ENCODE measurements around the gene DPPA5.

DNA sequence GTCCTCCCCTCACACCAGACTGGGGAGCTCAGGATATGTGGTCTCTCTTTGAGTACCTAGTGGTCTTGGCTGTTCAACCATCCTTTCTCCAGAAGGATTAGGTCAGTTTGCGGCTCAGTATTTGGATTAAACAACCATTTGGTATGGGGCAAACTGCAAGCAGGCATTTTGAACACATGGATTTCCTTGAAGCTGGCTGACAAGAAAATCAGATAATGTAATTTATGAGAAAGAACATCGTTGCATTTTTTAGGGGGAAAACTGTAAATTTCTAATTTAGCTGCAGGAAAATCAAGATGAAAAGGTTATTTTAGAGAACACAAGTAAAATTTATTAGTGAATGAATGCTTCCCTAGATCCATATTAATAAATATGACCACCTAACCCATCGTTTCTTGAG is 25.3 kb downstream of the DPPA5 start:
- TF ChIP-seq, protein P1, sequence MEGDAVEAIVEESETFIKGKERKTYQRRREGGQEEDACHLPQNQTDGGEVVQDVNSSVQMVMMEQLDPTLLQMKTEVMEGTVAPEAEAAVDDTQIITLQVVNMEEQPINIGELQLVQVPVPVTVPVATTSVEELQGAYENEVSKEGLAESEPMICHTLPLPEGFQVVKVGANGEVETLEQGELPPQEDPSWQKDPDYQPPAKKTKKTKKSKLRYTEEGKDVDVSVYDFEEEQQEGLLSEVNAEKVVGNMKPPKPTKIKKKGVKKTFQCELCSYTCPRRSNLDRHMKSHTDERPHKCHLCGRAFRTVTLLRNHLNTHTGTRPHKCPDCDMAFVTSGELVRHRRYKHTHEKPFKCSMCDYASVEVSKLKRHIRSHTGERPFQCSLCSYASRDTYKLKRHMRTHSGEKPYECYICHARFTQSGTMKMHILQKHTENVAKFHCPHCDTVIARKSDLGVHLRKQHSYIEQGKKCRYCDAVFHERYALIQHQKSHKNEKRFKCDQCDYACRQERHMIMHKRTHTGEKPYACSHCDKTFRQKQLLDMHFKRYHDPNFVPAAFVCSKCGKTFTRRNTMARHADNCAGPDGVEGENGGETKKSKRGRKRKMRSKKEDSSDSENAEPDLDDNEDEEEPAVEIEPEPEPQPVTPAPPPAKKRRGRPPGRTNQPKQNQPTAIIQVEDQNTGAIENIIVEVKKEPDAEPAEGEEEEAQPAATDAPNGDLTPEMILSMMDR (IDR thresholded peaks at IDR 0.05 in 2 of 3, conservative IDR thresholded peaks at IDR 0.05 in 1 of 3; ENCODE audit: insufficient read depth in 2 of 3, low read depth in 1 of 3, low read length in 3 of 3) = no peak
- TF ChIP-seq EP300 (IDR thresholded peaks at IDR 0.05; ENCODE audit: low read length) (no peak), SNIP1 (IDR thresholded peaks at IDR 0.05; ENCODE audit: low read depth) (no peak), POLR2A (conservative IDR thresholded peaks at IDR 0.05) (no peak), ZNF274 (IDR thresholded peaks at IDR 0.05; ENCODE audit: borderline replicate concordance, low read depth, low read length) (no peak), POLR2AphosphoS5 (IDR thresholded peaks at IDR 0.05; ENCODE audit: control insufficient read depth, insufficient read depth, low read depth, low read length) (no peak), HDAC2 (IDR thresholded peaks at IDR 0.05) (no peak), NFE2 (IDR thresholded peaks at IDR 0.05; ENCODE audit: low read depth) (no peak)
- TF ChIP-seq, protein P2, sequence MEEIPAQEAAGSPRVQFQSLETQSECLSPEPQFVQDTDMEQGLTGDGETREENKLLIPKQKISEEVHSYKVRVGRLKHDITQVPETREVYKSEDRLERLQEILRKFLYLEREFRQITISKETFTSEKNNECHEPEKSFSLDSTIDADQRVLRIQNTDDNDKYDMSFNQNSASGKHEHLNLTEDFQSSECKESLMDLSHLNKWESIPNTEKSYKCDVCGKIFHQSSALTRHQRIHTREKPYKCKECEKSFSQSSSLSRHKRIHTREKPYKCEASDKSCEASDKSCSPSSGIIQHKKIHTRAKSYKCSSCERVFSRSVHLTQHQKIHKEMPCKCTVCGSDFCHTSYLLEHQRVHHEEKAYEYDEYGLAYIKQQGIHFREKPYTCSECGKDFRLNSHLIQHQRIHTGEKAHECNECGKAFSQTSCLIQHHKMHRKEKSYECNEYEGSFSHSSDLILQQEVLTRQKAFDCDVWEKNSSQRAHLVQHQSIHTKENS (CRISPR knock-in tag; IDR thresholded peaks at IDR 0.05) = no peak
- TF ChIP-seq, protein P3, sequence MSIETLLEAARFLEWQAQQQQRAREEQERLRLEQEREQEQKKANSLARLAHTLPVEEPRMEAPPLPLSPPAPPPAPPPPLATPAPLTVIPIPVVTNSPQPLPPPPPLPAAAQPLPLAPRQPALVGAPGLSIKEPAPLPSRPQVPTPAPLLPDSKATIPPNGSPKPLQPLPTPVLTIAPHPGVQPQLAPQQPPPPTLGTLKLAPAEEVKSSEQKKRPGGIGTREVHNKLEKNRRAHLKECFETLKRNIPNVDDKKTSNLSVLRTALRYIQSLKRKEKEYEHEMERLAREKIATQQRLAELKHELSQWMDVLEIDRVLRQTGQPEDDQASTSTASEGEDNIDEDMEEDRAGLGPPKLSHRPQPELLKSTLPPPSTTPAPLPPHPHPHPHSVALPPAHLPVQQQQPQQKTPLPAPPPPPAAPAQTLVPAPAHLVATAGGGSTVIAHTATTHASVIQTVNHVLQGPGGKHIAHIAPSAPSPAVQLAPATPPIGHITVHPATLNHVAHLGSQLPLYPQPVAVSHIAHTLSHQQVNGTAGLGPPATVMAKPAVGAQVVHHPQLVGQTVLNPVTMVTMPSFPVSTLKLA (conservative IDR thresholded peaks at IDR 0.05) = no peak
- TF ChIP-seq, protein P4, sequence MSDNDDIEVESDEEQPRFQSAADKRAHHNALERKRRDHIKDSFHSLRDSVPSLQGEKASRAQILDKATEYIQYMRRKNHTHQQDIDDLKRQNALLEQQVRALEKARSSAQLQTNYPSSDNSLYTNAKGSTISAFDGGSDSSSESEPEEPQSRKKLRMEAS (CRISPR knock-in tag; IDR thresholded peaks at IDR 0.05) = no peak
- TF ChIP-seq, protein P5, sequence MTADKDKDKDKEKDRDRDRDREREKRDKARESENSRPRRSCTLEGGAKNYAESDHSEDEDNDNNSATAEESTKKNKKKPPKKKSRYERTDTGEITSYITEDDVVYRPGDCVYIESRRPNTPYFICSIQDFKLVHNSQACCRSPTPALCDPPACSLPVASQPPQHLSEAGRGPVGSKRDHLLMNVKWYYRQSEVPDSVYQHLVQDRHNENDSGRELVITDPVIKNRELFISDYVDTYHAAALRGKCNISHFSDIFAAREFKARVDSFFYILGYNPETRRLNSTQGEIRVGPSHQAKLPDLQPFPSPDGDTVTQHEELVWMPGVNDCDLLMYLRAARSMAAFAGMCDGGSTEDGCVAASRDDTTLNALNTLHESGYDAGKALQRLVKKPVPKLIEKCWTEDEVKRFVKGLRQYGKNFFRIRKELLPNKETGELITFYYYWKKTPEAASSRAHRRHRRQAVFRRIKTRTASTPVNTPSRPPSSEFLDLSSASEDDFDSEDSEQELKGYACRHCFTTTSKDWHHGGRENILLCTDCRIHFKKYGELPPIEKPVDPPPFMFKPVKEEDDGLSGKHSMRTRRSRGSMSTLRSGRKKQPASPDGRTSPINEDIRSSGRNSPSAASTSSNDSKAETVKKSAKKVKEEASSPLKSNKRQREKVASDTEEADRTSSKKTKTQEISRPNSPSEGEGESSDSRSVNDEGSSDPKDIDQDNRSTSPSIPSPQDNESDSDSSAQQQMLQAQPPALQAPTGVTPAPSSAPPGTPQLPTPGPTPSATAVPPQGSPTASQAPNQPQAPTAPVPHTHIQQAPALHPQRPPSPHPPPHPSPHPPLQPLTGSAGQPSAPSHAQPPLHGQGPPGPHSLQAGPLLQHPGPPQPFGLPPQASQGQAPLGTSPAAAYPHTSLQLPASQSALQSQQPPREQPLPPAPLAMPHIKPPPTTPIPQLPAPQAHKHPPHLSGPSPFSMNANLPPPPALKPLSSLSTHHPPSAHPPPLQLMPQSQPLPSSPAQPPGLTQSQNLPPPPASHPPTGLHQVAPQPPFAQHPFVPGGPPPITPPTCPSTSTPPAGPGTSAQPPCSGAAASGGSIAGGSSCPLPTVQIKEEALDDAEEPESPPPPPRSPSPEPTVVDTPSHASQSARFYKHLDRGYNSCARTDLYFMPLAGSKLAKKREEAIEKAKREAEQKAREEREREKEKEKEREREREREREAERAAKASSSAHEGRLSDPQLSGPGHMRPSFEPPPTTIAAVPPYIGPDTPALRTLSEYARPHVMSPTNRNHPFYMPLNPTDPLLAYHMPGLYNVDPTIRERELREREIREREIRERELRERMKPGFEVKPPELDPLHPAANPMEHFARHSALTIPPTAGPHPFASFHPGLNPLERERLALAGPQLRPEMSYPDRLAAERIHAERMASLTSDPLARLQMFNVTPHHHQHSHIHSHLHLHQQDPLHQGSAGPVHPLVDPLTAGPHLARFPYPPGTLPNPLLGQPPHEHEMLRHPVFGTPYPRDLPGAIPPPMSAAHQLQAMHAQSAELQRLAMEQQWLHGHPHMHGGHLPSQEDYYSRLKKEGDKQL (CRISPR knock-in tag; IDR thresholded peaks at IDR 0.05; ENCODE audit: borderline replicate concordance) = no peak
- TF ChIP-seq, protein P6, sequence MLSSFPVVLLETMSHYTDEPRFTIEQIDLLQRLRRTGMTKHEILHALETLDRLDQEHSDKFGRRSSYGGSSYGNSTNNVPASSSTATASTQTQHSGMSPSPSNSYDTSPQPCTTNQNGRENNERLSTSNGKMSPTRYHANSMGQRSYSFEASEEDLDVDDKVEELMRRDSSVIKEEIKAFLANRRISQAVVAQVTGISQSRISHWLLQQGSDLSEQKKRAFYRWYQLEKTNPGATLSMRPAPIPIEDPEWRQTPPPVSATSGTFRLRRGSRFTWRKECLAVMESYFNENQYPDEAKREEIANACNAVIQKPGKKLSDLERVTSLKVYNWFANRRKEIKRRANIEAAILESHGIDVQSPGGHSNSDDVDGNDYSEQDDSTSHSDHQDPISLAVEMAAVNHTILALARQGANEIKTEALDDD (IDR thresholded peaks at IDR 0.05) = no peak

Data from K562 (cell line).